B cell (primary cell): ENCODE measurements around the gene CNTNAP2. TPM values are rescaled to one million over a fixed set of nuclear protein-coding genes. Genes with fewer than 3 reads are reported as not detected.

Source experiments
- ATAC-seq: fragments of 200-7000 bp; cut with Tn5 transposase; one replicate; pipeline ENCODE4 v1.10.0; 2021; ENCODE audit warnings: low read depth, mild to moderate bottlenecking, moderate number of reproducible peaks, moderate library complexity
- CTCF ChIA-PET: fragments of 350-600 bp; sonication (Branson Sonifier 250); formaldehyde crosslinking; loops from one replicate; lab custom pipeline; 2021; ENCODE audit warnings: antibody characterized with exemption, inconsistent platforms; lab: Charles Lee
- POLR2A ChIA-PET: fragments of 350-600 bp; sonication (Branson Sonifier 250); formaldehyde crosslinking; loops from one replicate; lab custom pipeline; 2021; ENCODE audit warnings: antibody characterized with exemption; lab: Charles Lee
- DNase-seq: peaks from one replicate; pipeline ENCODE4 v3.0.0; 2013
- H2AFZ ChIP-seq: 2 replicates; pipeline ENCODE4 v1.6.1; 2012; ENCODE audit warnings: mild to moderate bottlenecking, low read depth, low read length; ENCODE audit not compliant: insufficient read depth, poor library complexity, severe bottlenecking
- H3K27ac ChIP-seq, 2 donors: 1 replicate in 1 of 2; 2 replicates in 1 of 2; pipeline ENCODE4 v1.5.1; 2012 to 2013; ENCODE audit warnings: low read length in 2 of 2, mild to moderate bottlenecking in 2 of 2, moderate library complexity in 1 of 2
- H3K27me3 ChIP-seq, 4 experiments: fragments of 200-600 bp in 1 of 4; sonication (generic) in 1 of 4; replicated peaks in 1 of 4; 1 replicate in 2 of 4; 2 replicates in 2 of 4; pipeline versions ENCODE4 v1.6.1 to v1.7.0; 2013 to 2016; ENCODE audit warnings: low read length in 3 of 4, mild to moderate bottlenecking in 2 of 4, mixed read lengths in 1 of 4, moderate library complexity in 1 of 4; ENCODE audit not compliant: insufficient read depth in 4 of 4, control insufficient read depth in 3 of 4; ENCODE audit errors: control extremely low read depth in 1 of 4
- H3K36me3 ChIP-seq, 2 experiments: replicated peaks in 1 of 2; 1 replicate in 1 of 2; 2 replicates in 1 of 2; pipeline versions ENCODE4 v1.6.1 to v1.7.1; 2013; ENCODE audit warnings: low read length in 1 of 2; ENCODE audit not compliant: insufficient read depth in 2 of 2, control insufficient read depth in 1 of 2; ENCODE audit errors: control extremely low read depth in 1 of 2, extremely low read depth in 1 of 2
- H3K4me1 ChIP-seq, 2 donors: fragments of 200-600 bp in 1 of 2; sonication (generic) in 1 of 2; 1 replicate in 1 of 2; 2 replicates in 1 of 2; pipeline versions ENCODE4 v1.5.1 to v1.6.1; 2013 to 2017; ENCODE audit warnings: low read length in 2 of 2; ENCODE audit not compliant: control insufficient read depth in 2 of 2, insufficient read depth in 2 of 2
- H3K4me2 ChIP-seq: replicated peaks from 2 replicates; pipeline ENCODE3; 2012; ENCODE audit warnings: mild to moderate bottlenecking, low read depth, low read length; ENCODE audit not compliant: poor library complexity, severe bottlenecking
- H3K4me3 ChIP-seq, 5 experiments: fragments of 200-600 bp in 1 of 5; sonication (generic) in 1 of 5; 1 replicate in 3 of 5; 2 replicates in 2 of 5; pipeline versions ENCODE4 v1.5.1 to v1.7.0; 2011 to 2016; ENCODE audit warnings: low read length in 4 of 5, mild to moderate bottlenecking in 4 of 5, low read depth in 2 of 5, control low read depth in 1 of 5, moderate library complexity in 1 of 5; ENCODE audit not compliant: insufficient read depth in 1 of 5; ENCODE audit errors: control extremely low read depth in 1 of 5, extremely low read depth in 1 of 5
- H3K79me2 ChIP-seq: fragments of 200-600 bp; sonication (generic); one replicate; pipeline ENCODE4 v1.6.0; 2016; ENCODE audit warnings: low read length; ENCODE audit not compliant: control insufficient read depth, insufficient read depth
- H3K9ac ChIP-seq: fragments of 200-600 bp; sonication (generic); 2 replicates; pipeline ENCODE4 v1.6.1; 2017; ENCODE audit warnings: mild to moderate bottlenecking, low read length, moderate library complexity
- H3K9me3 ChIP-seq, 3 donors: one replicate each; pipeline versions ENCODE4 v1.6.1 to v1.7.1; 2013; ENCODE audit warnings: low read length in 2 of 3; ENCODE audit not compliant: control insufficient read depth in 2 of 3, insufficient read depth in 1 of 3; ENCODE audit errors: control extremely low read depth in 1 of 3
- H4K20me1 ChIP-seq: 2 replicates; pipeline ENCODE4 v1.6.0; 2012; ENCODE audit warnings: mild to moderate bottlenecking, low read length; ENCODE audit not compliant: insufficient read depth, control insufficient read depth, poor library complexity, severe bottlenecking
- H3K27ac Mint-ChIP-seq: one replicate; pipeline ENCODE4 v1.8.0; 2021; ENCODE audit warnings: mixed read lengths
- H3K27me3 Mint-ChIP-seq: one replicate; pipeline ENCODE4 v1.8.0; 2021; ENCODE audit warnings: mixed read lengths
- H3K4me1 Mint-ChIP-seq: one replicate; pipeline ENCODE4 v1.8.0; 2021; ENCODE audit warnings: mixed read lengths
- H3K4me3 Mint-ChIP-seq: one replicate; pipeline ENCODE4 v1.8.0; 2021; ENCODE audit warnings: mixed read lengths
- H3K9me3 Mint-ChIP-seq: one replicate; pipeline ENCODE4 v1.8.0; 2022; ENCODE audit warnings: mixed read lengths; ENCODE audit not compliant: insufficient read depth
- CTCF ChIP-seq: fragments of 200-600 bp; IDR thresholded peaks from one replicate; pipeline ENCODE4 v1.8.0; 2022; ENCODE audit warnings: antibody characterized with exemption, mild to moderate bottlenecking
- EZH2 ChIP-seq: IDR thresholded peaks from 2 replicates; pipeline ENCODE4 v1.6.1; 2012; ENCODE audit warnings: borderline replicate concordance, low read depth, mild to moderate bottlenecking, moderate library complexity, low read length; ENCODE audit not compliant: insufficient read depth, poor library complexity, severe bottlenecking
- WGBS: methylation state at CpG from one replicate; pipeline ENCODE4 v1.1.5; 2013; ENCODE audit warnings: missing lambda C conversion rate; ENCODE audit not compliant: insufficient coverage; 5-methylcytosine and 5-hydroxymethylcytosine counted together
- intact Hi-C: fragments of 100-400 bp; cut with micrococcal nuclease; formaldehyde crosslinking; loops from one replicate; pipeline ENCODE4 v1.10.0; 2022
- polyA plus RNA-seq: library from polyadenylated mRNA; depleted of rRNA; stranded (reverse); fragments of >200 nt; gene quantifications from 2 replicates; pipeline ENCODE4 v1.2.3, GENCODE V29; 2012
- total RNA-seq, 2 donors: library from RNA; stranded (reverse); fragments of 120-200 nt in 1 of 2; gene quantifications; 1 replicate in 1 of 2; 2 replicates in 1 of 2; pipeline versions ENCODE4 v1.2.3 to v1.2.4, GENCODE V29; 2013 to 2022

CNTNAP2 gene
- total and polyA plus RNA-seq, 2 donors (not counting 1 experiment from before 2014, with no cell fraction given) = 7.4 to 16.6 TPM

- CTCF ChIA-PET = no interaction called here
- H3K27me3 Mint-ChIP-seq = no peaks in the 10 kb centered on the region
- Histone ChIP-seq H3K27me3 (no peaks in the 10 kb centered on the region), H3K9me3 (no peaks in the 10 kb centered on the region), H2AFZ (no peak overlapping the region), H4K20me1 (no peaks in the 10 kb centered on the region), H3K9ac (no peak overlapping the region), H3K27ac (no peak overlapping the region), H3K4me1 (no peaks in the 10 kb centered on the region), H3K4me3 (no peak overlapping the region), H3K4me2 (no peak overlapping the region), H3K79me2 (no peaks in the 10 kb centered on the region), H3K36me3 (no peaks in the 10 kb centered on the region)
- no peak for ATAC-seq
- no peak for TF ChIP-seq CTCF
- no peak for TF ChIP-seq EZH2
- no peaks in the 10 kb centered on the region for H3K9me3 Mint-ChIP-seq
- WGBS = no CpG with 5 or more reads among the region's 3 CpGs
- intact Hi-C loops = no loop called here
- H3K4me3 Mint-ChIP-seq = no peak overlapping the region
- no peak overlapping the region for H3K27ac Mint-ChIP-seq
- H3K4me1 Mint-ChIP-seq = no peaks in the 10 kb centered on the region
- no peak for DNase-seq
- POLR2A ChIA-PET = no interaction called here
These were observed 1794.6 kb downstream of the CNTNAP2 start for GRCh38 chr7:147911201-147911601.

GRCh38 chr7:147912291-147912690 is 1795.7 kb downstream of the CNTNAP2 start:
- Histone ChIP-seq H3K4me1 (no peaks in the 10 kb centered on the region), H2AFZ (no peak overlapping the region), H3K27ac (no peak overlapping the region), H3K4me2 (no peak overlapping the region), H3K36me3 (no peaks in the 10 kb centered on the region), H4K20me1 (no peaks in the 10 kb centered on the region), H3K79me2 (no peaks in the 10 kb centered on the region), H3K9me3 (no peaks in the 10 kb centered on the region), H3K27me3 (no peaks in the 10 kb centered on the region), H3K4me3 (no peak overlapping the region), H3K9ac (no peak overlapping the region)
- no peaks in the 10 kb centered on the region for H3K9me3 Mint-ChIP-seq
- H3K27ac Mint-ChIP-seq = no peak overlapping the region
- no peak overlapping the region for H3K4me3 Mint-ChIP-seq
- ATAC-seq (no peak), DNase-seq (no peak)
- intact Hi-C loops = no loop called here
- WGBS = 75% methylated on average over 2 of the region's 2 CpGs
- no peaks in the 10 kb centered on the region for H3K27me3 Mint-ChIP-seq
- TF ChIP-seq EZH2 = no peak
- TF ChIP-seq CTCF = no peak
- ChIA-PET POLR2A (no interaction called here), CTCF (no interaction called here)
- no peaks in the 10 kb centered on the region for H3K4me1 Mint-ChIP-seq
